GM19452 (cell line): ENCODE data around the gene GPC3.

Experiments used
- ATAC-seq: cut with Tn5 transposase; IDR thresholded peaks from one replicate; pipeline ENCODE4 v1.9.1; 2021; ENCODE audit not compliant: unreplicated experiment

Gene GPC3

GRCh38 chrX:133576876-133577275 lies 408.5 kb downstream of the GPC3 start:
- ATAC-seq: no peak

DNA sequence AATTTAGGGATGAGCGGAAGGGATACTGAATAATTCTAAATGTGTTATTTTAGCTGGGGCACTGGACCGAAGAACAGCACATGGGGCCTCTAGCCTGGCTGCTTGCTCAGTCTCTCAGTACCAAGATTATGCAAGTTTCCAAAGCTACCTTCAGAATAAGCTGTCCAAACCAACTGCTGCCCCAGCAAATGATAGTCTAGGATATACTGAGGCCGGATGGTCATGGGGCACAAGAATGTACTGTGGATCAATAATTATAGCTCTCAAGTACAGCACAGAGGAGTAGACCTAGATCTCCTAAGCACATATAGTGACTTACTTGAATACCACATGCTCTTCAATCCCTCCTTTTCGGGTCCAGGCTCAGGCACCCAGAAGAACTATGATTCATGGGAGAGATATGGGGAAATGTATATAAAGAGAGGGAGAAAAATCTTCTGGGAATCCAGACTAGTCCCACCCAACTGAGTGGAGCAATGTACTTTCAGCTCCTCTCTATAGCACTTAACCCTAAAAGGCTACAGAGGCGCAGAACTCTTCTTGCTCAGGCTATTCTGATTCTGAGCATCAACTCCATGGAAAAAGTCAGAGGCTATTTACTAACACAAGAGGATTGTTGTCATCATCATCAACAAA lies 409.8 kb downstream of the GPC3 start:
- ATAC-seq: no peak

DNA sequence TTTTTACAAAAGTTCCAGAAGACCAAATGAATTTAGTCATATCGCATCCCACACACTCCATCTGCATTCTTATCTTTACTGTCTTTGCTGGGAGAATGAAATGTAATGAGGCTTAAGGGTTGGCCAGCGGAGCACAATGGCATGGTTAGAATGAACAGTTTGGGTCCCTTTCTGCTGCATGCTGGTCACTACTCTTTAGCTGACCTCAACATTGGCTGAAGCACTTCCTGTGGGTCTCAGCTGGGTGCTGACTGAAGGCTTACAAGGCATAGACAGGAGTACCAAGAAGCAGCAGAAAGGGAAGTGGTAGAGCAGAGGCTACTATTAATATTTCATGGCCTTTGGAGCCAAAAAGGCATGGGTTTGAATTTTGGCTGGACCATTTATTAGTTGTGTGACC lies 410.7 kb downstream of the GPC3 start:
- ATAC-seq: no peak

GRCh38 chrX:133570549-133570948 lies 414.8 kb downstream of the GPC3 start:
- no peak for ATAC-seq

GRCh38 chrX:133569217-133569616 lies 416.2 kb downstream of the GPC3 start:
- no peak for ATAC-seq

- ATAC-seq: no peak
Measured at GRCh38 chrX:133568109-133568508, 417.3 kb downstream of the GPC3 start.

- no peak for ATAC-seq
Measured at GRCh38 chrX:133566876-133567275, 418.5 kb downstream of the GPC3 start.

- no peak for ATAC-seq
Measured at GRCh38 chrX:133563705-133564104, 421.7 kb downstream of the GPC3 start.

- ATAC-seq: no peak
Measured at GRCh38 chrX:133561251-133561650, 424.1 kb downstream of the GPC3 start.

- no peak for ATAC-seq
Measured at GRCh38 chrX:133559909-133560308, 425.5 kb downstream of the GPC3 start.

GRCh38 chrX:133555782-133556458 lies 429.5 kb downstream of the GPC3 start:
- no peak for ATAC-seq

- ATAC-seq: no peak
Measured at GRCh38 chrX:133550665-133551485, 434.5 kb downstream of the GPC3 start.

DNA sequence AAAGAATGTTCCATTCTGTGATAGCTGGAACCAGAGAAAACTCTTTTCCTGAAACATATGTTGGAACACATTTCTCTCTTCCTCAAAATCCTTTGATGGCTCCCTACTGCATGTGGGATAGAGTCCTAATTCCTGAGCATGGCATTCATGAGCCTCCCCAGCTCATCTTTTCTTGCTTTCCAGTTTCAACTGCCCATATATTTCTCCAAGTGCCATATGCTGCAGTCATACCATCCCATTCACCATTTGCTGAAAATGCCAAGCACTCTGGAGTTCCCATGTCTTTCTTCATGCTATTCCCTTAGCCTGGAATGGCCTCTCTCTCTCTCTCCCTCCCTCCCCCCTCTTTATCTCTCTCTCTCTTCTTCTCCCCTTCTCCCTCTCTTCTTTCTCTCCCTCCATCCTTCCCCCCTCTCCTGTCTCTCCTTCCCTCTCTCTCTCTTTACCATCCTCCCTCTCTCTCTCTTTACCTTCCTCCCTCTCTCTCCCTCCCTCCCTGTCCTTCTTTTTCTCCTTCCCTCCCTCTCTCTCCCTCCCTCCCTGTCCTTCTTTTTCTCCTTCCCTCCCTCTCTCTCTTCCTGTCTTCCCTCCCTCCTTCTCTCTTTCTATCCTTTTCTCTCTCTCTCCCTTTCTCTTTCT lies 436.0 kb downstream of the GPC3 start:
- ATAC-seq: no peak

DNA sequence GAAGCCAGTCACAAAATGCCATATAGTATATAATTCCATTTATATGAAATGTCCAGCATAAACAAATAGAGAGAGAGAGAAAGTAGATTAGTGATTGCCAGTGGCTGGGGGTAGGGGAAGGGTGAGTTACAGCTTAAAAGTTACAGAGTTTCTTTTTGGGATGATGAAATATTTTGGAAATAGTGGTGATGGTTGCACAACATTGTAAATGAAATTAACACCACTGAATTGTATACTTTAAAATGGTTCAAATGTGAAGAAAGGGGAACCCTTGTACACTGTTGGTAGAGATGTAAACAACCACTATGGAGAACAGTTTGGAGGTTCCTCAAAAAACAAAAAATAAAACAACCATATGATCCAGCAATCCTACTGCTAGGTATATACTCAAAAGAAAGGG lies 439.0 kb downstream of the GPC3 start:
- ATAC-seq: no peak

DNA sequence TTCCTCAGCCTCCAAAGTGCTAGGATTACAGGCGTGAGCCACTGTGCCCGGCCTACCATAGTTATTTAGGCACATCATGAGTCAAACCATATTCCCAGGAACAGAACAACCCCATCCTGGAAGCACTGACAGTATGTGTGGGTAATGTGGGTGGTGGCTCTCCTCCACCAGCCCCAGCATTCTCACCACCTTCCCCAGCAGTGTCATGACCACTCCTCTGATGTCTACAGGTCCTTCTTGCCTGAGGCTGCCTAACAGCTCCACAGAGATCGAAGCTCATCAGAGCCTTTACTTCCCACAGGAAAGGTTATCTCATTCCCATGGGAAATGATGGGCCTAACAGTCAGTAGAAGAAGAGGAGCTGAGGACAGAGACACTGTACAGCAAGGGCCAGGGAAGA lies 440.6 kb downstream of the GPC3 start:
- ATAC-seq: no peak

GRCh38 chrX:133544115-133544514 lies 441.3 kb downstream of the GPC3 start:
- ATAC-seq: no peak

DNA sequence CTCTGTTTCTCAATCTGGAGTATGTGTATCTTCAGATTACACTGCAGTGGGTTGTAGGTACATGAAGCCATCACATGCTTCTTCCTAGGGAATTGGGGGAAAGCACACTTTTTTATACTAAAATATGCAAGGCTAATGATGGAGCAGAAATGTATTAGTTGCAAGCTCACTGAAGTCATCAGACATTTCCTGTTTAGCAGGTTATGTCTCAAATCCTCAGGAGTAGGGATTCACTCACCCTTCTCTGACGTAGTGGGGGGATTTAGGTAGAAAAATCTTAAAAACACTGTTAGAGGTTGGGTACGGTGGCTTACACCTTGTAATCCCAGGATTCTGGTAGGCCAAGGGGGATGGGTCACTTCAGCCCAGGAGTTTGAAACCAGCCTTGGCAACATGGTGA lies 441.7 kb downstream of the GPC3 start:
- ATAC-seq: no peak

DNA sequence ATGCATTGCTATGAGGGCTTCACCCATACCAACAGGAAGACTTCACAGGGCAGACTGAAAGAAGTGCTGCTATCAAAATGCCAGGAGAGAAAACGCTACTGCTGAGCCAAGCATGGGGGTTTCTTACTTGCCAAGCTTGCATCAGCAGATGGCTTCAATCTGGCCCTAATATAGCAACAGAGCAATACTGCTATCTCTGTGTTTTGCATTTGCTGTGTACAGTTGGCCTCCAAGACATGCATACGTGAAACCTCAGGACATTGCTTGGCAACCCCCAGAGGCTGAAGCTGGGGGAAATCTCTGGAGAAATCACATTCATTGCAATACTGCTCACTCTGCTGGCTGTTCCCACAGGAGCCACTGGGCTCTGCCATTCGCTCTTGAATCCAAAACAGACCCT lies 442.9 kb downstream of the GPC3 start:
- ATAC-seq: no peak

GRCh38 chrX:133541021-133541420 lies 444.4 kb downstream of the GPC3 start:
- no peak for ATAC-seq

DNA sequence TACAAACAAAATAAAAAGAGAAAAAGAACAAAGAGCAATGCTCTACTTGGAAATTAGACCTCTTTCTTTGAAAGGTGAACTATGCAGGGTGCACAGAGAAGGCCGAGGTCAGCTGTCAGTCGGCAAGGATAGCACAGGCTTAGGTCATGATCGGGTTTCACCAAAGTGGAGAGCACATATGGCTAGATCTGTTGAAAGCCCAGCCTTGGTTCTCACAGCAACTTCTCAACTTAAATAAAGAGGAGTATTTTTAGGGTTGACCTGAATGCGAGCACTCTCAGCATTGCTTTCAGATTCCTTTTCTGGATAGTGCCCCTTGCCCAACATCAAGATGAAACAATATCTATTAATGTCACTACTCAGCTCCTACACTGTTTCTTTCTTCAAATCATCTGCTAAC lies 447.2 kb downstream of the GPC3 start:
- no peak for ATAC-seq

DNA sequence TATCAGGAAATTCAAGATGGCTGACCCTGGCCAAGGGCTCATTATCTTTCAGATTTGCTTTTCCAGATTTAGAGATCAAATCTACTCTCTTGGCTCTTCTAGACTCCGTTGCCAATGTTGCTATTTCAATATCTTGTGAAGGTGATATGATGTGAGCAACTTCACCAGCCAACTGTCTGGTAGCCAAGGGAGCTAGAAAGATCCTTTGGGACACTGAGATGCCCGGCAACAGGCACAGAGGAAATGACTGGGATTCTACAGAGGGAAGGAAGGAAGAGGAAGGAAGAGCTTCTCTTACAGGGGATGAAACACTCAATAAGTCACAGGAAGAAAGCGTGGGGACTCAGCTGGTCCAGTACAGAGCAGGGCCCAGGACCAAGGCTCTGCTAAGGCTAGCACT lies 448.3 kb downstream of the GPC3 start:
- no peak for ATAC-seq

- no peak for ATAC-seq
Measured at GRCh38 chrX:133535066-133535465, 450.3 kb downstream of the GPC3 start.
